Gastroesophageal sphincter (tissue), 4 donors: ENCODE measurements around the gene CYTH1. TPM values are rescaled to one million over a fixed set of nuclear protein-coding genes. Genes with fewer than 3 reads are reported as not detected.

ENCODE experiments used
- ATAC-seq: fragments of 150-250 bp; one replicate; pipeline ENCODE4 v1.9.1; 2016; ENCODE audit warnings: mild to moderate bottlenecking, moderate library complexity
- H3K27ac ChIP-seq, 4 donors: fragments of 200-600 bp; sonication (generic) in 3 of 4; 1 replicate in 3 of 4; 2 replicates in 1 of 4; pipeline ENCODE4 v1.5.1; 2016 to 2019
- H3K27me3 ChIP-seq: fragments of 200-600 bp; sonication (generic); one replicate; pipeline ENCODE4 v1.5.1; 2019
- H3K36me3 ChIP-seq, 2 donors: fragments of 200-600 bp; sonication (generic); one replicate each; pipeline ENCODE4 v1.5.1; 2019; ENCODE audit warnings: control low read depth in 1 of 2
- H3K4me1 ChIP-seq, 3 donors: fragments of 200-600 bp; sonication (generic); 1 replicate in 2 of 3; 2 replicates in 1 of 3; pipeline ENCODE4 v1.5.1; 2016 to 2019; ENCODE audit warnings: control low read depth in 2 of 3
- H3K4me3 ChIP-seq, 2 donors: fragments of 200-600 bp; sonication (generic); one replicate each; pipeline ENCODE4 v1.5.1; 2019; ENCODE audit warnings: mild to moderate bottlenecking in 1 of 2, moderate library complexity in 1 of 2
- H3K9me3 ChIP-seq, 3 donors: fragments of 200-600 bp; sonication (generic); one replicate each; pipeline ENCODE4 v1.5.1; 2017 to 2019; ENCODE audit warnings: control low read depth in 2 of 3
- EP300 ChIP-seq: sonication (generic); formaldehyde crosslinking; IDR thresholded peaks from one replicate; pipeline ENCODE4 v1.6.1; 2017; ENCODE audit warnings: antibody characterized with exemption, mild to moderate bottlenecking
- POLR2A ChIP-seq, 2 donors: fragments of 450-650 bp; IDR thresholded peaks; one replicate each; pipeline ENCODE4 v1.6.1; 2017; ENCODE audit warnings: antibody characterized with exemption in 2 of 2, mild to moderate bottlenecking in 2 of 2, moderate library complexity in 1 of 2
- POLR2AphosphoS5 ChIP-seq: sonication (generic); formaldehyde crosslinking; IDR thresholded peaks from one replicate; pipeline ENCODE4 v1.6.1; 2017; ENCODE audit warnings: antibody characterized with exemption
- WGBS, 2 donors: methylation state at CpG; one replicate each; pipeline ENCODE4 v1.1.5; 2018; ENCODE audit warnings: low coverage in 1 of 2; 5-methylcytosine and 5-hydroxymethylcytosine counted together
- total RNA-seq, 4 donors: library from RNA; depleted of rRNA; stranded (reverse); fragments of >200 nt; gene quantifications; one replicate each; pipeline ENCODE4 v1.1.0, GENCODE V29; 2016
- TF ChIP-seq, protein P1 (sequence below), 4 experiments: fragments of 200-600 bp in 2 of 4; fragments of 450-650 bp in 2 of 4; sonication (generic) in 1 of 4; IDR thresholded peaks; one replicate each; pipeline ENCODE4 v1.5.1; 2017 to 2019; ENCODE audit warnings: antibody characterized with exemption in 4 of 4, mild to moderate bottlenecking in 2 of 4, moderate library complexity in 2 of 4

CYTH1 gene
- total RNA-seq, 4 donors from 2014 or later: 26.9 to 38.0 (median 31.0) TPM

DNA sequence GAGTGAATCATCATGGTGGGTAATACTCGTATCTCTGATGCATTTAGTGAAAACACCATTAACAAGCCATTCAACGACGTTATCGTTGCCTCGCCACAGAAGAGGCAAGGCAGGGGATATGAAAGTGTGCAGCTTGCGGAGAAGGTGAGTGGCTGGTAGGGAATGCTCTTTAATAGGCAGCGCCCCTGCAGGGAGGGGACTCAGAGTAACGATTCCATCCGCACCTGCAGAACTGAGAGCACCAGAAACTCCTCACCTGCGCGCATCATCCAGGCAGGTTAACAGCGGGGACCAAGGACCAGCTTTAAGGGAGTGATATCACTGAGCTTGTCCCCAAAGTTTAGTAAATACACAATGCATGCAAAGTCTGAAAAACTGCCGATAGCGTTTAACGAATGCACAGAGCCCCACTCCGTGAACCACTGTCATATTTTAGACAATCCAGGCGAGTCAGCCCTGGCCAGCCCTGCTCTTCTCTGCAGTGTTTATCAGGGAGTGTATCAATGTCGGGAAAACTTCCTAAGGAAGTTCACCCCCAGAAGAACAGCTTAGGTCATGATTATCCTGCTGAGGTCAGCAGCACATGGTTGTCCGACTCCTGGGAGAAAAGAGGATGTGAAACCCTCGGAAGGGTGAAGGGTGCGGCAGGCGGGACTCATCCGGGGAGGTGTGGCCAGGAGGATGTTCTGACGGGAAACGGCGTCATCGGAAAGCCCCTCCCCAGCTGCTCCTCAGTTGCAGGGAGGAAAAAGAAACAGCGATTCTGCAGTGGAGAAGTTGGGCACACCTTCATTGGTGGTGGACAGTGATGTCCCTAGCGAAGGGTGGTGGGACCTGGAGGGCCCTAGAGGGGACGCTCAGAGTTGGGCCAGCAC, 136.4 kb downstream of the CYTH1 start:
- peak; percentile 84 for ATAC-seq
- WGBS, 2 donors: 69 to 74% methylated on average over 10 to 14 of the region's 30 CpGs

DNA sequence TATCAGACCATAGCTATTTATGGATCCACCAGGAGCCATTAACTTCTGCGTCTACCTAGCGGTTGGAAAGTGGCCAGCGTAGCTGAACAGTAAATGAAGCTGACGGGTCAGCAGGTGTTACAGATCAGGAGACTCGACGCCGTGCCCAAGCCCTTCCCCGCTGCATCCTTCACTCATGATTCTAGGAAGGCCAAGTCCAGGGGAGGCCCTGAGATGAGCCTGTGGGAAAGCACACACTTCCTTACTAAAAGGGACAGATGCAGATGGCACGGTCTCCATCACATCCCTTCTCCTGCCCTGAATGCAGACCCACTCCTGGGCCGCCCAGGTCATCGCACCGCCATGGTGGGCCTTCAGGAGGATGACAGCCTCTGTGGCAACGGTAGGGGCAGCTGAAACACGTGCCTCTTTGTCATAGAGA, 137.1 kb downstream of the CYTH1 start:
- WGBS, 2 donors: 81% methylated on average over 8 of the region's 14 CpGs; no CpG with 5 or more reads in 1 of the 2 donors
- TF ChIP-seq POLR2AphosphoS5: no peak
- TF ChIP-seq, protein P1, sequence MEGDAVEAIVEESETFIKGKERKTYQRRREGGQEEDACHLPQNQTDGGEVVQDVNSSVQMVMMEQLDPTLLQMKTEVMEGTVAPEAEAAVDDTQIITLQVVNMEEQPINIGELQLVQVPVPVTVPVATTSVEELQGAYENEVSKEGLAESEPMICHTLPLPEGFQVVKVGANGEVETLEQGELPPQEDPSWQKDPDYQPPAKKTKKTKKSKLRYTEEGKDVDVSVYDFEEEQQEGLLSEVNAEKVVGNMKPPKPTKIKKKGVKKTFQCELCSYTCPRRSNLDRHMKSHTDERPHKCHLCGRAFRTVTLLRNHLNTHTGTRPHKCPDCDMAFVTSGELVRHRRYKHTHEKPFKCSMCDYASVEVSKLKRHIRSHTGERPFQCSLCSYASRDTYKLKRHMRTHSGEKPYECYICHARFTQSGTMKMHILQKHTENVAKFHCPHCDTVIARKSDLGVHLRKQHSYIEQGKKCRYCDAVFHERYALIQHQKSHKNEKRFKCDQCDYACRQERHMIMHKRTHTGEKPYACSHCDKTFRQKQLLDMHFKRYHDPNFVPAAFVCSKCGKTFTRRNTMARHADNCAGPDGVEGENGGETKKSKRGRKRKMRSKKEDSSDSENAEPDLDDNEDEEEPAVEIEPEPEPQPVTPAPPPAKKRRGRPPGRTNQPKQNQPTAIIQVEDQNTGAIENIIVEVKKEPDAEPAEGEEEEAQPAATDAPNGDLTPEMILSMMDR (IDR thresholded peaks at IDR 0.05): no peak
- no peak for TF ChIP-seq POLR2A (IDR thresholded peaks at IDR 0.05)
- TF ChIP-seq EP300: no peak
- no peaks in the 10 kb centered on the region for H3K27me3 ChIP-seq
- peak overlapping the region in 1 of 4 donors; percentile 19 for H3K27ac ChIP-seq
- no peak for ATAC-seq
- no peak overlapping the region for H3K4me3 ChIP-seq
- no peaks in the 10 kb centered on the region for H3K4me1 ChIP-seq
- H3K36me3 ChIP-seq: no peaks in the 10 kb centered on the region
- H3K9me3 ChIP-seq: peaks cover 0 to 7% (median 0%) of the 10 kb centered on the region in 3 donors

More for the DNA sequence above, 136.4 kb downstream of the CYTH1 start:
- peaks cover 0 to 7% (median 0%) of the 10 kb centered on the region in 3 donors for H3K9me3 ChIP-seq
- no peaks in the 10 kb centered on the region for H3K27me3 ChIP-seq
- H3K27ac ChIP-seq: peak overlapping the region in 2 of 4 donors; percentile 19 to 38
- TF ChIP-seq, protein P1 (IDR thresholded peaks at IDR 0.05): no peak
- TF ChIP-seq POLR2AphosphoS5: peak; percentile 53
- TF ChIP-seq POLR2A (IDR thresholded peaks at IDR 0.05): no peak
- no peak for TF ChIP-seq EP300
- H3K36me3 ChIP-seq: no peaks in the 10 kb centered on the region
- no peaks in the 10 kb centered on the region for H3K4me1 ChIP-seq
- H3K4me3 ChIP-seq: no peak overlapping the region

DNA sequence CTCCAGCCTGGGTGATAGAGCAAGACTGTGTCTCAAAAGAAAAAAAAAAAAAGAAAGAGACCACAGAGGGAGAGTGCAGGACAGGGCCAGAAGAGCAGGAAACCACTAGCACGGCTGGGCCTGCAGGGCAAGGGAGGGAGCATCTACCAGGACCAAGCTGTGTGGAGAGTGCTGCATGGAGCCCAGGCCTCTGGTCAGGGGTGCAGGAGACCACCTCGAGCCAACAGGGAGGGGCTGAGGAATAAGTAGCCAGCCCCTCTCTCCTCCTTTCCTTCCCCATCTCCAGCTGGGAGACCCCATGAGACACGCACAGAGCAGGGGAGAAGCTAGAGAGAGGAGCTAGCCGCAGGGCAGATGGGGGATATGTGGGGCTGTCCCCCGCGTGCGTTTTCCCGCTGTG, 137.8 kb downstream of the CYTH1 start:
- Histone ChIP-seq H3K27ac (no peak overlapping the region), H3K27me3 (no peaks in the 10 kb centered on the region), H3K4me1 (no peaks in the 10 kb centered on the region), H3K4me3 (no peak overlapping the region), H3K36me3 (no peaks in the 10 kb centered on the region), H3K9me3 (peaks cover 0 to 7% (median 0%) of the 10 kb centered on the region in 3 donors)
- no peak for TF ChIP-seq EP300
- TF ChIP-seq, protein P1 (IDR thresholded peaks at IDR 0.05): no peak
- TF ChIP-seq POLR2AphosphoS5: no peak
- WGBS, 2 donors: 50 to 66% methylated on average over 7 to 8 of the region's 8 CpGs
- no peak for ATAC-seq

DNA sequence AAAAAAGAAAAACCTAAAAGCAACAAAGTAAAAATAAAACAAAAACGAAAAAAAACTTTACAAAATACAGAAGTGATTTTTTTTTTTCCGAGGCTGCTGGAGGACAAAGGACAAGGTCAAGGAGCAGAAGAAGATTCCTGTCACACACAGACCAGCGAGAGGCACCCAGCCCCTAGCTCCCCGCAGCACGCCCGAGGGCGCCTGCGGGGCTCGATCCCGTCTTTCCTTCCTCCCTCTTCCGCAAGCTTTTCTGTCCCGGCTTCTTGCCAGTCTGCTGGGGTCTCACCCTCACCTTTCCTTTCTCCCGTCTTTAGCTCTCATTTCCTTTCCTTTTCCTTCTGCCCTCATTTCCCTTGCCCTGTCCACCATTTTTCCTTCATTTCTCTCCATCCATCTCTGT, 138.7 kb downstream of the CYTH1 start:
- Histone ChIP-seq H3K27ac (no peak overlapping the region), H3K27me3 (no peaks in the 10 kb centered on the region), H3K9me3 (peaks cover 0 to 3% (median 0%) of the 10 kb centered on the region in 3 donors), H3K4me1 (no peaks in the 10 kb centered on the region), H3K4me3 (no peak overlapping the region), H3K36me3 (no peaks in the 10 kb centered on the region)
- TF ChIP-seq, protein P1 (IDR thresholded peaks at IDR 0.05): no peak
- TF ChIP-seq POLR2AphosphoS5: no peak
- TF ChIP-seq EP300: no peak
- no peak for TF ChIP-seq POLR2A (IDR thresholded peaks at IDR 0.05)
- no peak for ATAC-seq
- WGBS, 2 donors: 84 to 96% methylated on average over 13 of the region's 13 CpGs

DNA sequence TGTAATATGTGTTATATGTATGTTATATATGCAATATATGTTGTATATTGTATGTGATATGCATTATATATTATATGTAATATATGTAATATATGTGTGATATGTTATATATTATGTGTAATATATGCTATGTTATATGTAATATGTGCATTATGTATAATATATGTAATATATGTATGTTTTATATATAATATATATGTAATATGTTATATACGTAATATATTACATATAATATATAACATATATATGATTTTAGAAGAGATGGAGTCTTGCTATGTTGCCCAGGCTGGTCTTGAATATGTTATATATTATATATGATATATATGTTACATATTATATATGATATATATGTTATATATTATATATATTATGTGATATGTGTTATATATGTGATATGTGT, 139.4 kb downstream of the CYTH1 start:
- no peaks in the 10 kb centered on the region for H3K27me3 ChIP-seq
- no peak overlapping the region for H3K4me3 ChIP-seq
- no peak overlapping the region for H3K27ac ChIP-seq
- no peak for ATAC-seq
- H3K36me3 ChIP-seq: no peaks in the 10 kb centered on the region
- no peaks in the 10 kb centered on the region for H3K9me3 ChIP-seq
- H3K4me1 ChIP-seq: no peaks in the 10 kb centered on the region
- TF ChIP-seq, protein P1 (IDR thresholded peaks at IDR 0.05): no peak
- TF ChIP-seq POLR2AphosphoS5 (no peak), EP300 (no peak), POLR2A (IDR thresholded peaks at IDR 0.05) (no peak)
- 75 to 84% methylated on average over 1 of the region's 1 CpG for WGBS, 2 donors
